ENCODE results near the gene ILKAP.
A peak's percentile ranks its signal among the peaks of the same experiment; 100 is the strongest.

Gene ILKAP

GRCh38 chr2:238140721-238141540 lies 62.6 kb downstream of the ILKAP start:
- Histone ChIP-seq H3K27me3 (no peaks in the 10 kb centered on the region), H3K27ac (no peak overlapping the region), H3K4me3 (no peak overlapping the region), H3K36me3 (peaks cover 8 to 14% (median 8%) of the 10 kb centered on the region in 3 donors), H3K4me1 (peaks cover 0 to 80% (median 65%) of the 10 kb centered on the region in 4 donors), H3K9me3 (no peaks in the 10 kb centered on the region)
- no peak for DNase-seq
- no peak for TF ChIP-seq CTCF (IDR thresholded peaks at IDR 0.05)
- intact Hi-C loops (cut with DNase I; ENCODE audit: low total_unique reads) = no loop called here

- TF ChIP-seq CTCF (IDR thresholded peaks at IDR 0.05) = no peak
- peaks cover 8 to 9% (median 8%) of the 10 kb centered on the region in 3 donors for H3K36me3 ChIP-seq
- H3K27ac ChIP-seq = no peak overlapping the region
- DNase-seq = no peak
- H3K27me3 ChIP-seq = no peaks in the 10 kb centered on the region
- intact Hi-C loops (cut with DNase I; ENCODE audit: low total_unique reads) = no loop called here
- peak overlapping the region; percentile 58 to 64 for H3K4me3 ChIP-seq
- H3K9me3 ChIP-seq = no peaks in the 10 kb centered on the region
- H3K4me1 ChIP-seq = peaks cover 0 to 80% (median 65%) of the 10 kb centered on the region in 4 donors
Measured at GRCh38 chr2:238140040-238140439, 63.5 kb downstream of the ILKAP start.

- DNase-seq = no peak
- H3K4me1 ChIP-seq = peaks cover 0 to 80% (median 65%) of the 10 kb centered on the region in 4 donors
- H3K4me3 ChIP-seq = peak overlapping the region; percentile 58 to 64
- no peaks in the 10 kb centered on the region for H3K27me3 ChIP-seq
- H3K36me3 ChIP-seq = peaks cover 8 to 9% (median 8%) of the 10 kb centered on the region in 3 donors
- peak overlapping the region; percentile 71 to 91 for H3K27ac ChIP-seq
- intact Hi-C loops (cut with DNase I; ENCODE audit: low total_unique reads) = loop anchor here (5.0 kb wide), 1 partner anchor 282 kb away; the partner anchor contains the start of gene RAMP1
- TF ChIP-seq CTCF (IDR thresholded peaks at IDR 0.05) = peak; percentile 54 to 57
- H3K9me3 ChIP-seq = no peaks in the 10 kb centered on the region
Measured at GRCh38 chr2:238139196-238140039, 64.1 kb downstream of the ILKAP start.

- Histone ChIP-seq H3K4me1 (peaks cover 0 to 73% (median 62%) of the 10 kb centered on the region in 4 donors), H3K27ac (peak within 1 kb of the TSS; percentile 71 to 91), H3K36me3 (peaks cover 8 to 9% (median 8%) of the 10 kb centered on the region in 3 donors), H3K27me3 (no peaks in the 10 kb centered on the region), H3K9me3 (no peaks in the 10 kb centered on the region), H3K4me3 (peak within 1 kb of the TSS; percentile 58 to 64)
- intact Hi-C loops (cut with DNase I; ENCODE audit: low total_unique reads) = loop anchor here (5.0 kb wide), 1 partner anchor 281 kb away; the partner anchor contains the start of gene RAMP1
- TF ChIP-seq CTCF (IDR thresholded peaks at IDR 0.05) = no peak
- DNase-seq = peak; percentile 57 to 92
Measured at GRCh38 chr2:238138331-238139195, 64.9 kb downstream of the ILKAP start, which contains the start of gene KLHL30. Gene KLHL30, plus strand, starts transcription at chr2:238138668. Its CDS starts 2,087 bp downstream, at chr2:238140755.

All from tibial artery (tissue), 4 donors.